ENCODE results near the gene RXFP4. TPM values are rescaled to one million over a fixed set of nuclear protein-coding genes. Genes with fewer than 3 reads are reported as not detected.

RXFP4 gene
- total and polyA plus RNA-seq, 9 of the 15 experiments (the other 6 are each of a cell fraction or from before 2014, with no cell fraction given), result 0.64 TPM; not detected in 8

DNA sequence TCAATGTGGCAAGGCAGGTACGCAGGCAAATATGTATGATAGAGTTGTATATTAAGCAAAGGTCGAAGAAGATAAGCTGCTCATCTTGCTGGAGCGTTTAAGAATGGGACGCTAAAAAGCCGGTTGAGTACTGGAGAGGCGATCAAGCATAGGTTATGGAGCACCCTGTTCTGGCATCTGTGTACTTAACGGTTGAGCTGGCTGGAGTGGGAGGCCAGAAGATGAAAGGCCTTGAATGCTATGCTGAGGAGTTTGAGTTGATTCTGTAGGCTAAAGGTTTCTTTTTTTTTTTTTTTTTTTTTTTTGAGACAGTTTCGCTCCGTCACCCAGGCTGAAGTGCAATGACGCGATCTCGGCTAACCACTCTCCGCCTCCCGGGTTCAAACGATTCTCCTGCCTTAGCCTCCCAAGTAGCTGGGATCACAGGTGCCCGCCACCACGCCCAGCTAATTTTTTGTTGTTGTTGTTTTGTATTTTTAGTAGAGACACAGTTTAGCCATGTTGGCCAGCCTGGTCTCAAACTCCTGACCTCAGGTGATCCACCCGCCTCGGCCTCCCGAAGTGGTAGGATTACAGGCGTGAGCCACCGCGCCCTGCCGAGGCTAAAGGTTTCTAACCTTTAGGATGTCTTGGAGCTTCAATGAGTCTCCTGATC is 6.4 kb upstream of the RXFP4 start:
- in situ Hi-C loops (cut with MboI), result loop anchor here (5.0 kb wide), 1 partner anchor 132 kb away; no protein-coding TSS in a partner anchor
- peak overlapping the region; percentile 81 for H3K4me3 ChIP-seq
- TSS peak; percentile 97 for BruUV-seq (replicated peaks)
- FAIRE-seq (peak; percentile 15), DNase-seq (ENCODE audit: extremely low read depth in 1 of 4, low spot score in 3 of 4) (peak in 1 of 4 experiments; percentile 47), ATAC-seq (peak; percentile 13)
- 0 out of 2 replicates have a peak, but pooled peaks cover 5% of the 10 kb centered on the region for H4K20me1 ChIP-seq (replicated peaks; ENCODE audit: control insufficient read depth, insufficient read depth, low read length)
- CTCF ChIA-PET (ENCODE audit: low intra/inter-chr PET ratio), result interaction anchor here (1.3 to 1.7 kb wide), 2 partner anchors 54 to 131 kb away, joined by 5 to 7 read pairs; no protein-coding TSS in a partner anchor
- intact Hi-C loops (cut with micrococcal nuclease), result loop anchor here (5.0 to 10.0 kb wide), 2 partner anchors 117 to 190 kb away; partner anchors contain the start of genes LAMTOR2 and UBQLN4
- POLR2A ChIA-PET, result interaction anchor here (0.7 to 6.3 kb wide), 21 partner anchors 9 to 192 kb away, joined by 3 to 100 read pairs (median 4); partner anchors contain the start of gene GON4L
- H2AFZ ChIP-seq (ENCODE audit: low read depth, low read length), result peak overlapping the region; percentile 92
- peak overlapping the region; percentile 80 to 98; a peak in 3 of 4 replicates for H3K9ac ChIP-seq (ENCODE audit: insufficient read depth in 1 of 2, low read depth in 2 of 2, low read length in 2 of 2)
- H3K4me2 ChIP-seq (ENCODE audit: insufficient read depth, low read length), result peak overlapping the region; percentile 88
- H3K27ac ChIP-seq (ENCODE audit: extremely low read depth, low read depth, low read length), result peak overlapping the region; percentile 94
- H3K9me3 ChIP-seq (replicated peaks; ENCODE audit: control insufficient read depth, insufficient read depth, low read depth, low read length), result no peaks in the 10 kb centered on the region
- WGBS (ENCODE audit: insufficient coverage, low coverage, missing lambda C conversion rate), result 50% methylated on average over 12 of the region's 24 CpGs
- H3K9me1 ChIP-seq (ENCODE audit: control insufficient read depth, insufficient read depth, low read length), result no peaks in the 10 kb centered on the region
- H3K4me1 ChIP-seq (replicated peaks in 1 of 2; ENCODE audit: control insufficient read depth in 2 of 2, insufficient read depth in 2 of 2, low read length in 2 of 2), result peaks cover 15 to 16% of the 10 kb centered on the region in 2 experiments; a peak in 4 of 5 replicates
- H3K79me2 ChIP-seq (ENCODE audit: control insufficient read depth, insufficient read depth, low read length), result peaks cover 48% of the 10 kb centered on the region
- H3K27me3 ChIP-seq (ENCODE audit: control insufficient read depth in 2 of 2, insufficient read depth in 2 of 2, low read length in 2 of 2), result no peaks in the 10 kb centered on the region
- peaks cover 38% of the 10 kb centered on the region for H3K36me3 ChIP-seq (ENCODE audit: control insufficient read depth, insufficient read depth, low read length)
- TF ChIP-seq ESRRA (IDR thresholded peaks at IDR 0.05; ENCODE audit: borderline replicate concordance, low read depth), result no peak
- TF ChIP-seq MEIS2 (IDR thresholded peaks at IDR 0.05; ENCODE audit: partially characterized antibody), result no peak
- no peak for TF ChIP-seq ZNF764 (CRISPR knock-in tag; IDR thresholded peaks at IDR 0.05; ENCODE audit: low read depth)
- TF ChIP-seq, protein P1, sequence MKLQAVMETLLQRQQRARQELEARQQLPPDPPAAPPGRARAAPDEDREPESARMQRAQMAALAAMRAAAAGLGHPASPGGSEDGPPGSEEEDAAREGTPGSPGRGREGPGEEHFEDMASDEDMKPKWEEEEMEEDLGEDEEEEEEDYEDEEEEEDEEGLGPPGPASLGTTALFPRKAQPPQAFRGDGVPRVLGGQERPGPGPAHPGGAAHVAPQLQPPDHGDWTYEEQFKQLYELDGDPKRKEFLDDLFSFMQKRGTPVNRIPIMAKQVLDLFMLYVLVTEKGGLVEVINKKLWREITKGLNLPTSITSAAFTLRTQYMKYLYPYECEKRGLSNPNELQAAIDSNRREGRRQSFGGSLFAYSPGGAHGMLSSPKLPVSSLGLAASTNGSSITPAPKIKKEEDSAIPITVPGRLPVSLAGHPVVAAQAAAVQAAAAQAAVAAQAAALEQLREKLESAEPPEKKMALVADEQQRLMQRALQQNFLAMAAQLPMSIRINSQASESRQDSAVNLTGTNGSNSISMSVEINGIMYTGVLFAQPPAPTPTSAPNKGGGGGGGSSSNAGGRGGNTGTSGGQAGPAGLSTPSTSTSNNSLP (IDR thresholded peaks at IDR 0.05; ENCODE audit: borderline replicate concordance, low read depth, low read length), result 0 out of 2 replicates have a peak, but pooled peaks have one; percentile 4
- no peak for TF ChIP-seq KDM1A (IDR thresholded peaks at IDR 0.05)
- TF ChIP-seq ZNF431 (CRISPR knock-in tag; IDR thresholded peaks at IDR 0.05), result no peak
- no peak for TF ChIP-seq EZH2 (IDR thresholded peaks at IDR 0.05; ENCODE audit: borderline replicate concordance, low read depth, low read length)
- TF ChIP-seq, protein P2, sequence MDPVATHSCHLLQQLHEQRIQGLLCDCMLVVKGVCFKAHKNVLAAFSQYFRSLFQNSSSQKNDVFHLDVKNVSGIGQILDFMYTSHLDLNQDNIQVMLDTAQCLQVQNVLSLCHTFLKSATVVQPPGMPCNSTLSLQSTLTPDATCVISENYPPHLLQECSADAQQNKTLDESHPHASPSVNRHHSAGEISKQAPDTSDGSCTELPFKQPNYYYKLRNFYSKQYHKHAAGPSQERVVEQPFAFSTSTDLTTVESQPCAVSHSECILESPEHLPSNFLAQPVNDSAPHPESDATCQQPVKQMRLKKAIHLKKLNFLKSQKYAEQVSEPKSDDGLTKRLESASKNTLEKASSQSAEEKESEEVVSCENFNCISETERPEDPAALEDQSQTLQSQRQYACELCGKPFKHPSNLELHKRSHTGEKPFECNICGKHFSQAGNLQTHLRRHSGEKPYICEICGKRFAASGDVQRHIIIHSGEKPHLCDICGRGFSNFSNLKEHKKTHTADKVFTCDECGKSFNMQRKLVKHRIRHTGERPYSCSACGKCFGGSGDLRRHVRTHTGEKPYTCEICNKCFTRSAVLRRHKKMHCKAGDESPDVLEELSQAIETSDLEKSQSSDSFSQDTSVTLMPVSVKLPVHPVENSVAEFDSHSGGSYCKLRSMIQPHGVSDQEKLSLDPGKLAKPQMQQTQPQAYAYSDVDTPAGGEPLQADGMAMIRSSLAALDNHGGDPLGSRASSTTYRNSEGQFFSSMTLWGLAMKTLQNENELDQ (CRISPR knock-in tag; IDR thresholded peaks at IDR 0.05; ENCODE audit: borderline replicate concordance), result 0 out of 2 replicates have a peak, but pooled peaks have one; percentile 20
- TF ChIP-seq ZNF445 (CRISPR knock-in tag; IDR thresholded peaks at IDR 0.05; ENCODE audit: low read depth), result 0 out of 2 replicates have a peak, but pooled peaks have one; percentile 35
- TF ChIP-seq, protein P3, sequence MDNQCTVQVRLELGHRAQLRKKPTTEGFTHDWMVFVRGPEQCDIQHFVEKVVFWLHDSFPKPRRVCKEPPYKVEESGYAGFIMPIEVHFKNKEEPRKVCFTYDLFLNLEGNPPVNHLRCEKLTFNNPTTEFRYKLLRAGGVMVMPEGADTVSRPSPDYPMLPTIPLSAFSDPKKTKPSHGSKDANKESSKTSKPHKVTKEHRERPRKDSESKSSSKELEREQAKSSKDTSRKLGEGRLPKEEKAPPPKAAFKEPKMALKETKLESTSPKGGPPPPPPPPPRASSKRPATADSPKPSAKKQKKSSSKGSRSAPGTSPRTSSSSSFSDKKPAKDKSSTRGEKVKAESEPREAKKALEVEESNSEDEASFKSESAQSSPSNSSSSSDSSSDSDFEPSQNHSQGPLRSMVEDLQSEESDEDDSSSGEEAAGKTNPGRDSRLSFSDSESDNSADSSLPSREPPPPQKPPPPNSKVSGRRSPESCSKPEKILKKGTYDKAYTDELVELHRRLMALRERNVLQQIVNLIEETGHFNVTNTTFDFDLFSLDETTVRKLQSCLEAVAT (IDR thresholded peaks at IDR 0.05), result peak in 1 of 2 experiments; percentile 98; a peak in 2 of 4 replicates
- peak; percentile 58; the same call in 1 of the 2 replicates for TF ChIP-seq BCOR (IDR thresholded peaks at IDR 0.05)
- TF ChIP-seq ZNF384 (IDR thresholded peaks at IDR 0.05; ENCODE audit: low read depth, low read length), result peak; percentile 28; the same call in 1 of the 2 replicates
- no peak for TF ChIP-seq ZNF561 (CRISPR knock-in tag; conservative IDR thresholded peaks at IDR 0.05)
- TF ChIP-seq FOXA3 (CRISPR knock-in tag; conservative IDR thresholded peaks at IDR 0.05 in 1 of 2, IDR thresholded peaks at IDR 0.05 in 1 of 2), result no peak
- TF ChIP-seq THRAP3 (IDR thresholded peaks at IDR 0.05; ENCODE audit: borderline replicate concordance), result peak; percentile 86; the same call in 1 of the 2 replicates
- TF ChIP-seq DNMT1 (IDR thresholded peaks at IDR 0.05), result no peak
